ENCODE data around the gene PRSS3.
"Not testable (repeated sequence)": the region's sequence is repeated elsewhere in the genome, so short reads cannot be mapped to it uniquely, and the experiment has no call there.

Gene PRSS3

GRCh38 chr9:33795281-33795680 is at the start of gene PRSS3:
Gene PRSS3 (plus strand): TSS chr9:33795561. CDS start chr9:33795574, 13 bp downstream.
- DNase-seq (ENCODE audit: low read depth in 2 of 2), result no peak

DNA sequence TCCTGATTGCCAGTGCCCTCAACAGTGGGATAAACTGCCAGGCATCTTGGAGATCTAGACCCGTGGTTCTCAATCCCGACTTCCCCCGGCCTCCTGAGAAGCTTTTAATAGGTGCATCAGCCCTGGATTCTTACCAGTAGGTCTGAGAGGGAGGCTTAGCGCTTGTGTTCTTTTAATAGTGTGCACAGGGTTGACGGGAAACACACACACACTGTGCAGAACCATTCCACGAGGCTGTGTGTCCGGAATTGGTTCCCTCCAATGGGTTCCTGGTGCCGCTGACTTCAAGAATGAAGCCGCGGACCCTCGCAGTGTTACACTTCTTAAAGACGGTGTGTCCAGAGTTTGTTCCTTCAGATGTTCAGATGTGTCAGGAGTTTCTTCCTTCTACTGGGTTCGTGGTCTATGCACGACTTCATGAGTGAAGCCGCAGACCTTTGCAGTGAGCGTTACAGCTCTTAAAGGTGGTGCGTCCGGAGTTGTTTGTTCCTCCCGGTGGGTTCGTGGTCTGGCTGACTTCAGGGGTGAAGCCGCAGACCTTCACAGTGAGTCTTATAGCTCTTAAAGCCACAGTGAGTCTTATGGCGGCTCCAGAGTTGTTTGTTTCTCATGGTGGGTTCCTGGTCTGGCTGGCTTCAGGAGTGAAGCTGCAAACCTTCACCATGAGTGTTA is 46.6 kb upstream of the PRSS3 start:
- DNase-seq (ENCODE audit: low read depth in 2 of 2), result no peak

- DNase-seq (ENCODE audit: low read depth in 2 of 2), result not testable (repeated sequence)
These were observed 46.1 kb upstream of the PRSS3 start for GRCh38 chr9:33749305-33749654.

DNA sequence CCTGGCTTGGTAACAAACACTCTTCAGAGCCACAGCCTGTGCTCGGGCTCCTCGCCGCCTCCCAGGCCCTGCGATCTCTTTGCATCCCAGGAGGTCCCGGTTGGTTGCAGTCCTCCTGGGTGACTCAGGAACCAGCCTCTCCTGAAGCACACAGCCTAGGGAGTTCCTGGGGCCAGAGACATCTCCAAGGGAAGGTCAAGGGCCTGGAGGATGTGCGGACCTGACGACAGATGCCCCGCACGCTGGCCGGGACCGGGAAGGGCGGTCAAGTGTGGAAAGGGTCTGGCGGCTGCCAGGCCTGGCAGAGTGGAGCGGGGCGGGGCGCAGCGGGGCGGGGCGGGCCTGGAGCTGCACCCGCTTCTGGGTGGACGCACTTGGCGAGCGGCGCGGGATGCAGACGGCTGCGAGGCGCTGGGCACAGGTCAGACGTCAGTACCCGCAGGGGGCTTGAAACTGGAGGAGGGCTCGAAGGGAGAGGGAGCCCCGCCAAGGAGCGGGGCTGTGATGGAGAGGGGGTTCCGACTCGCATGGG is 45.0 kb upstream of the PRSS3 start:
- DNase-seq (ENCODE audit: low read depth in 2 of 2), result no peak

GRCh38 chr9:33750839-33751339 is 44.5 kb upstream of the PRSS3 start:
- no peak for DNase-seq (ENCODE audit: low read depth in 2 of 2)

DNA sequence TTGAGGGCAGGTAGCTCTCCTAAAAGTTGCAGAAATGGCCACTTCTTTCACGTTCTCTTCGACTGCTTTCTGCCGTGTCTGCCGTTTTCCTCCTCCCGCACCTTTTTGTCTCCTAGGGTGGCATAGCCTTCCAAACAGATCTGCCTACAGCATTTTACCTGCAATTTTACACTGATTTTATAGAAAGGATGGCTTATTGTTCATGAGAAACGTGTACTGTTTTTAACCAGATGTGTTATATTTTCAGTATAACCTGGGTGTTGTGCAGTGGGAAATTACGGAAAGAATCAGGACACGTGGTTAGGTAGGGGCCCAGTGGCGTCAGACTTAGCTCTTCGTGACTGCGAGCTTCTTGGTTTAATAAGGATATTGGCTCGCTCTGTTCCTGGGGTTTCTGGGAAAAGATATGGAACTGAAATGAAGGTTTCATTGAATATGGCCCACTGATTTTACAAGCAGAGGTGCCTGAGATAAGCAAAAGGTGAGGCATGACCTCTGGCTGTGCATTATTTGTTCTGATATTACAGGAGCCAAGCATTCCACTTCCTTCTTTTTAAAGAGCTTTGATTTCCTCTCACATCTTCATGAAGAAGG is 43.7 kb upstream of the PRSS3 start:
- no peak for DNase-seq (ENCODE audit: low read depth in 2 of 2)

GRCh38 chr9:33752130-33752637 is 43.2 kb upstream of the PRSS3 start:
- DNase-seq (ENCODE audit: low read depth in 2 of 2), result no peak

DNA sequence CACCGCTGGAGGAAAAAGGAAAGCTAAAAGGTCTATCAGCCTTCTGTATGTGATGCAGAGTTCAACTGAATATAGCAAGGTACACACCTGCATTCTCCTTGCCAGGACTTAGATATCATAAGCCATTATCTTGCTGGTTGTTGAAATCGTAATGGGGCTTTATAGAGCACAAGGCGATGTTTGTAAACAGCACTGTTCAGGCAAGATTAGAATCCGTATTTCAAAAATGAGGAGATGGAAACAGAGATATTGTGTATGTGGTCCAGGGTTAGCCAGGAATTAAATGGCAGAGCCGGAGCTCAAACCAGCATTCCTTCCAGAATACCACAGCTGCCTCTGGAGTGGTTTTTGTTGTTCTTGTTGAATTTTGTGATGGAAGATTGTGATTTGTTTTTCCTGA is 42.6 kb upstream of the PRSS3 start:
- DNase-seq (ENCODE audit: low read depth in 2 of 2), result not testable (repeated sequence)

- not testable (repeated sequence) for DNase-seq (ENCODE audit: low read depth in 2 of 2)
These were observed 35.7 kb upstream of the PRSS3 start for GRCh38 chr9:33759648-33760047.

DNA sequence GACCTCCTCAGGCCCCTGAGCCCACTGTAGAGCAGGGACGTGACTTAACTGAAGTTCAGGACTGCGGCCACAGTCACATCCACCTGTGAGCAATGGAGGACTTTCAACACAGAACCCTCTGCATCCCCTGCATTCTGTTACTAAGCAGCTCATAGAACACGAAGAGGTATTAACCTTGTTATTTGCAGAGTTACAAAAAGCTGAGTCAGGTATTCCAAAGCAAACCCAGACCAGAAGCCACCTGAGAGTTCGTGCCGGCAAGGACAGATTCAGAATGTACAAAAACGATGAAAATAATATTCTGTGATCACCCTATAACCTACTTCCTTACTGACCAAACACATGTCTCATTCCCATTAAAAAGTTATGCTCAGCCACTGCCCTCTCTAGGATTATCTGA is 33.0 kb upstream of the PRSS3 start:
- DNase-seq (ENCODE audit: low read depth in 2 of 2), result no peak

DNA sequence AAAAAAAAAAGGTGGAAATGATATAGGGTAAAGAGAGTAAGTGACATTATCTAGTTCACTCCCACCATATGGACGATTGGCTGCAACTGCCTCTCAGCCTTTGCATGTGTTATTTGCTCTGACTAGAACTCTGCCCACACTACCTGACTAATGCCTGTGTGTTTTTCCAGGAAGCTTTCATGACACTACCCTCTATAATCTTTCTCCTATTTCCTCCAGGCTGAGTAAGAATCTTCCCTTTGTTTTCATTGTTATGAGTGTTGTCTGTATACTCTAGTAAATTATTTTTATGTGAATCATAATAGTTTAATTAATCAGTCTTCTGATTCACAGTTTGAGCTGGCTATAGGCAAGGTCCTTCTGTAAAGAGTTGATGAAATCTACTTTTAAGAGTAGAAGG is 31.7 kb upstream of the PRSS3 start:
- not testable (repeated sequence) for DNase-seq (ENCODE audit: low read depth in 2 of 2)

DNA sequence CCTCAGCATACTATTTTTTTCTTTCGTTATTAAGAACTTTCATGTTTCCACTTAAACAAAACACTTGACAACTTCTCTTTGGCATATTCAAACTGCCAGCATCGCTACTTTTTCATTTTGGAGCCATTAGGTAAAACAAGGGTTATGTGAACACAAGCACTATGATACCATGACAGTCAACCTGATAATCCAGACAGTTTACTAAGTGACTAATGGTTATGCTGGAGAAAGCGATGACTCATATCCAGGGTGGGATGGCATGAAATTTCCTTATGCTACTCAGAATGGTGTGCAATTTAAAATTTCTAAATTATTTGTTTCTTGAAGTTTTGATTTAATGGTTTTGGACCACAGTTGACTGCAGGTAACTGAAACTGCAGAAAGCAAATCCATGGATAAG is 29.9 kb upstream of the PRSS3 start:
- no peak for DNase-seq (ENCODE audit: low read depth in 2 of 2)

DNA sequence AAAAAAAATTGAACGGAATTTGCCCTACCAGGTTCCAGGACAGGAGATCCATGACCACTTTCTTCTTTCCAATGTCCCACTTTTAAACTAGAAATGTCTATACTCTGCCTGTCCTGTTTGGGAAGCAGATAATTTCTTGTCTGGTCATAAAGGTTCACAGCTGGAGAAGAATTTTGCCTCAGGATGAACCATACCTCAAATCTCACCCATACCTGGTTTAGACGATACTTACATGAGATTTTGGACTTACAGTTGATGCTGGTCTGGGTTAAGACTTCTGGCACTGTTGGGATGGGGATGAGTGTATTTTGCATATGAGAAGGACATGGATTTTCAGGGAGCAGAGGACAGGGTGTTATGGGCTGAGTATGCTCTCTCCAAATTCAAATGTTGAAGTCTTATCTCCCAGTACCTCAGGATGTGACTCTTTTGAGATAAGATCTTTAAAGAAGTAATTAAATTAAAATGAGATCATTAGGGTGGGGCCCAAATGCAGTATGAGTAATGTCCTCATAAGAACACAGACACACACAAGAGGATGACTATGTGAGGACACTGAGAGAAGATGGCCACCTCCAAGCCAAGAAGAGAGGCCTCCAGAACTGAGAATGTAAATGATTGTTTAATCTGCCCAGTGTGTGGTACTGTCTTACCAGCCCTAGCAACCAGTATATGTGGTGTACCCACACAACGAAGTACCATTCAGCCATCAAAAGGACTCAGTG is 25.0 kb upstream of the PRSS3 start:
- not testable (repeated sequence) for DNase-seq (ENCODE audit: low read depth in 2 of 2)

- DNase-seq (ENCODE audit: low read depth in 2 of 2), result not testable (repeated sequence)
These were observed 22.2 kb upstream of the PRSS3 start for GRCh38 chr9:33773135-33773534.

DNA sequence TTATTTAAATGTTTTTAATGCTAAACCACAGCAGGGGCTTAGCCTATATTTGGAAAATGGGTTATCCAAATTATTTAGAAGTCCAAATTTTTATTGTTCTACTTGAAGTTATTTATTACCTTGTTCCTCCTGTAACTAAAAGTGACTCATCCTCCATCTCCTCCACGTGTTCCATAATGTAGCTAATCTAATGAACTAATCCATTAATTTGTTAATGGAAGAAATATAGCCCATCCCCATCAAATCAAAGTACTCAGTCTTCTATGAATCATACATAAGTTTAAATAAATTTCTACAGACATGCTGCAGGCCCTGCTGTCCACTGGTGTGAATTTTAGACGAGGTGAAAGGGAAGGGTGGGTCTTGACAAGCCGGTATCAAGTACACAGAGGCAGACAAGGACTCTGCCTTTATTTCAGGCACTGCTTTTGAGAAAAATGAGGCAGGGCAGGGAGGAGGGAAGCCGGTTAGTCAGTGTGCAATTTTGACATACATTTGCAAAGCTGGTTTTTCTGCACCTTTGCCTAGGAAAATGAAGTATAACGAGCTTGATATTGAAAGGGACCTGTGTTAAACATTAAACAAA is 21.2 kb upstream of the PRSS3 start:
- DNase-seq (ENCODE audit: low read depth in 2 of 2), result not testable (repeated sequence)

DNA sequence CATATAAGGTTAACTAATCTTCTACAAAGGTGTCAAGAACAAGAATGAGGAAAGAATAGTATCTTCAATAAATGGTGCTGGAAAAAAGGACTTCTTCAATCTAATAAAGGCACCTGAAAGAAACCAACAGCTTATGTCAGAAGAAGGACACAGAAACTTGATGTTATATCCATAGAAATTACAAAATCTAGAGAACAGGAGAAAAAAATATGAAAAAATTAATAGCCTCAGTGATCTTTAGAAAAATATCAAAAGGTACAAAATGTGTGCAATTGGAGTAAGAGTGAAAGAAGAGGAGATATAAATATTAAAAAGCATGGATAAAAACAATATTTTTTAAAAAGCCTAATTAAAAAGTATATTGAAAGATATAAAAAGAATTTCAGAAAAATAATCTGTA is 18.8 kb upstream of the PRSS3 start:
- DNase-seq (ENCODE audit: low read depth in 2 of 2), result no peak

- peak; percentile 11 to 46 for DNase-seq (ENCODE audit: low read depth in 2 of 2)
These were observed 16.5 kb upstream of the PRSS3 start for GRCh38 chr9:33778700-33779351.

DNA sequence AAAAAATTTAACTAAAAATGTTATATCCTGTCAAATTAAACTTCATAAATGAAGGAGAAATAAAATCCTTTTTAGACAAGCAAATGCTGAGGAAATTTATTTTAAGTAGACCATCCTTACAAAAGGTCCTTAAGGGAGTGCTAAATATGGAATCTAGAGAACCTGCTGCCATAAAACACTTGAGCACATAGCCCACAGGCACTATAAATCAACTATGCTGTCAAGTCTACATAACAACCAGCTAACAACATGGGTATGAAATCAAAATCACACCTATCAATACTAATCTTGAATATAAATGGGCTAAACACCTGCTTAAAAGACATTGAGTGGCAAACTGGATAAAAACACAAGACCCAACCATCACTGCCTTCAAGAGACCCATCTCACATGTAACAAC is 15.1 kb upstream of the PRSS3 start:
- DNase-seq (ENCODE audit: low read depth in 2 of 2), result no peak

GRCh38 chr9:33781736-33782135 is 13.6 kb upstream of the PRSS3 start:
- no peak for DNase-seq (ENCODE audit: low read depth in 2 of 2)

DNA sequence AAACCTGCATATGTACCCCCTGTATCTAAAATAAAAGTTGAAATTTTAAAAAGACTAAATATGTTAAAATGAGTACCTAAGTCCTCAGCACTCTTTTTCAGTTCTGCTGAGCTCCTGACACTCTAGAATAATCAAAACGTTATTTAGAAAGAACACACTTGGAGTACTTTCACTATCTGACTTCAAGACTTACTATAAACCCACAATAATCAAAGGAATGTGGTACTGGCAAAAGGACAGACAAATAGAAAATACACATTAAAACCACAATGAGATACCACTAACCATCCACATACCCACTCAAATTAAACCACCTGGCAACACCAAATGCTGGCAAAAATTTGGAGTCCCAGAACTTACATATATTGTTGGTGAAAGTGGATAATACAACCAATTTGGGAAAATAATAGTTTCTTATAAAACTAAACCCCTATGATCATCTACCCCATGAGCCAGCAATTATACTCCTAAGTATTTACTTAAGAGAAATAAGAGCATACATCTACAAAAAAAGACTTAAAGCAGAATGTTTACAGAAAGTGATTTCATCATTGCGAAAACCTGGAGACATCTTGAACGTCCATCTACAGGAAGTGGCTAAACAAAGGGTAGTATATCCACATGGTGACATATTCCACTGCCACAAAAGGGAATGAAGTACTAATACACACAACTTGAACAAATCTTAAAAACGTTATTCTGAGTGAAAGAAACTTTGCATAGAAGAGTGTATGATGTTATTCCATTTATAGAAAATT is 12.8 kb upstream of the PRSS3 start:
- no peak for DNase-seq (ENCODE audit: low read depth in 2 of 2)

DNA sequence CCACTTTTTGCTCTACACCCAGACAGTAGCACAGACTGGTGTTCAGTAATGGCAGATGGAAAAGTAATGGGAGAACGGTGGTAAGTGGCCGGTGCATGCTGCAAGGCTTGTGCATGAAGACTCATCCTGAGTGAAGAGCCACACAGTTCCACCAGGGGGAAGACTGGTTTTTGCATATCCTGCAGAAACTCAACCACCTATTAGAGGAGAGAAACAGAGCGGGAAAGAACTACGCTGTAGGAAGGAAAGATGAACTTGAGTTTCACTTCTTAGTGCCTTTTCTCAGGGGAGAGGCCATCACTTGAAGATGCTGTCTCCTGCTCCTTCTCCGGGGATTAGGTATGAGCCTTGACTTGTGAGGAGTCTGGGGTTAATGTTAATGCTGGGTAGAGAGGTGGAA is 9.4 kb upstream of the PRSS3 start:
- no peak for DNase-seq (ENCODE audit: low read depth in 2 of 2)

Measured in stimulated activated CD4-positive, alpha-beta T cell treated with anti-CD3 and anti-CD28 coated beads, Interleukin-1b, Interleukin-23, amount 100 ng/mL, for 4 hours (primary cell).